HG03469 (cell line): ENCODE results near the gene TTC27.
A peak's percentile ranks its signal among the peaks of the same experiment; 100 is the strongest.

ENCODE experiments used
- ATAC-seq: cut with Tn5 transposase; IDR thresholded peaks from one replicate; pipeline ENCODE4 v1.9.1; 2021; ENCODE audit warnings: mild to moderate bottlenecking, moderate library complexity, moderate number of reproducible peaks; ENCODE audit not compliant: unreplicated experiment

Gene TTC27

GRCh38 chr2:32666704-32667103 is 38.9 kb downstream of the TTC27 start:
- no peak for ATAC-seq

GRCh38 chr2:32668254-32668653 is 40.4 kb downstream of the TTC27 start:
- ATAC-seq, result no peak

DNA sequence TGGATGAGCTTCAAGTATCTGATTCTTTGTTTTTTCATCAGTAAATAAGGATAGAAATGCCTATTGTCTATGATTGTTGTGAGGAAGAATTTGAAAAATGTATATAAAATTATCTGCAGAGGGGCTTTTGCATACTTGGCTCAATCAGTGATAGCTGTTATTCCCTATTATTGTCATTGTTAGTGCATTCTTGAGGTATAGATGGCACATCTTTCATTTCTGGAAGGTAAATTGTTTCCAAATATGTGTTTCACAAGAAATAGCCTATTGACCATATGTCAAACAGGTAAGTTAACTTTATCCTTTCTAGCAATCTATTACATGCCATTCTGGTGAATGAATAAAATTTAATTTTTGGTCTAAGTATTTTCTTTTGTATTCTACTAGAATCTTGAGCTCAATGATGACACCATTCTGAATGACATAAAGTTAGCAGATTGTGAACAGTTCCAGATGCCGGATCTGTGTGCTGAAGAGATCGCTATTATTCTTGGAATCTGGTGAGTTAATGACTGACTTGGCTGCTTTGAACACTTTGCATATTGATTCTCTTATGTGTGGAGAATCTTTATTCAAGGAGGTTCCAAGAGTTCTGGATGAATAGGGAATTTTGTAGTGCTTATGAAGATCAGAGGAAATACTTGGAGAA is 44.2 kb downstream of the TTC27 start:
- no peak for ATAC-seq

DNA sequence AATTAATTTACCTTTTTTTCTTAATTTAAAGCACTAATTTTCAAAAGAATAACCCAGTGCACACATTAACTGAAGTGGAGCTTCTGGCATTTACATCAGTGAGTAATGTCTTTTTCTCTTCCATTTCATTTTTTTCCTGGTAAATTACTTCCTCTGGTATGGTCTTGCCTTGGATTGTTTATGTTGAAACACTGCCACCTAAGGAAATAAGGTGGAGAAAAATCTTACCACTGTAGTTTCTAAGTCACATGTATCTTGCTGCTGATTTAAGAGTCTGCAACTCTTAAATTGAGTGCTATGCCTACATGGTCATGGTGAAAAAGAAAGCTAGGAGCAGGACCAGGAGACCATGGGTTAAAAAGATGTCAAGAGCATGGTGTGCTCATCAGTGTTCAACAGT is 51.0 kb downstream of the TTC27 start:
- ATAC-seq, result no peak

GRCh38 chr2:32680942-32681341 is 53.1 kb downstream of the TTC27 start:
- ATAC-seq, result no peak

DNA sequence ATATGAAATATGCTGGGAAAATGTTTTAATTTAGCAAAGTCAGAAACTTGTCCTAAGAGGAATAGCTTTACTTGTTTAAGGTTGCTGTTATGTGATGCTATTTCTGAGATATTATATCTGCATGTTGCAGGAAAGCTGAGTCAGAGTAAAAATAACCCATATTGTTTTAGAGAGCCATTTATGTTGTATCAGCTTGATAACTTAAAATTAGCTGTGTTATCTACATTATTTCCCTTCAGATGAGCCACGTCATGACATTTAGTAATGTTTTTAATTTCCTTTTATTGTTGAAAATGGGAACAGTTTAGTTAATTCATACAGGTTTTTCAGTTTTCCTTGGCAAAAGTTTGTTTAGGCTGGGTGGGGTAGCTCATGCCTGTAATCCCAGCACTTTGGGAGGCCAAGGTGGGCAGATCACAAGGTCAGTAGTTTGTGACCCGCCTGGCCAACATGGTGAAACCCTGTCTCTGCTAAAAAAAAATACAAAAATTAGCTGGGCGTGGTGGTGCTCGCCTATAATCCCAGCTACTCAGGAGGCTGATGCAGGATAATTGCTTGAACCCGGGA is 55.8 kb downstream of the TTC27 start:
- no peak for ATAC-seq

DNA sequence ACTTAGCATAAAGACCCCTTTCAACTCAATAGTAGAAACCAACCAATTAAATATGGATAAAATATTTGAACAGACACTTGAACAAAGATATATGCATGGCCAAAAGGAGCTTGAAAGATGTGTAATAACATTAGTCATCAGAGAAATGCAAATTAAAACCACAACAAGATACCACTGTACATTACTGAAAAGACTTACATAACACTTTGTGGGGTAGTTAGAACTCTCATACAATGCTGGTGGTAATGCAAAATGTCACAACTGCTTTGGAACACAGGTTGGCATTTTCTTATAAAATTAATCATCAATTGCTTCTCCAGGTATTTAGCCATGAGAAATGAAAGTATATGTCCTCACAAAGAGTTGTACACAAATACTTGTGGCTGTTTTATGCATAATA is 60.7 kb downstream of the TTC27 start:
- no peak for ATAC-seq

DNA sequence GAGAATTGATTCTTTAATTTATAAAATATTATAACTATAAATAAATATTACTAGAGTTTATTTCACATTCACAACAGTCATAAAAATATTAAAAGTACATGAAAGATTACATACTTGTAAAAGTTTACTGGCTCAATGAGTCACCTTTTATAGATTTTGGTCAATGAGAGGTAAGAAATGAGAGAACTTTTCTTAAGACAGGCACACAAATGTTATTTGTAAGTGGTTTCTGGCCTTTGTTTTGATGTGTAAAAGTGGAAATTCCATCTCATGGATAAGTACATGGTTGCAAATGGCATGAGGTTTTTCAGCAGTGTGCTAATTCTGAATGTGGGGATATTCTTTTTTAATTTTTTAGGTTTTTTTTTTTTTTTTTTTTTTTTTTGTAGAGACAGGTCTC is 63.8 kb downstream of the TTC27 start:
- ATAC-seq, result no peak

- ATAC-seq, result no peak
These were observed 68.6 kb downstream of the TTC27 start for GRCh38 chr2:32696439-32696838.

DNA sequence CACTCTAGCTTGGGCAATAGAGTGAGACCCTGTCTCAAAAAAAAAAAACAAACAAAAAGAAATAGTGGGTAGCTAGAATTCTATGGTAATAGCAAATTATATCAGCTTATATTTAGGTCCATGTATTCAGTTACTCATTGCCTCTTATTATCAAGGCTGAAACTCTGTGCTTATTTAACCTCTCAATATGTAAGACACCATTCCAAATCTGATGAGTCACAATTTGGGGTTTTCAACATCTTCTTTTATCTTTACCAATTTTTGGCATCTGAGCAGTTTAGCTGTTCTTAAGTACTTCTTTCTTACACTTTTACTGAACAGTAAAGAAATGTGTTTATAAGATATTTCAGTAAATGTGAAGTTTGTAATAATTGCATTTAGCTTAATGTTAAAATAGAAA is 69.3 kb downstream of the TTC27 start:
- no peak for ATAC-seq

DNA sequence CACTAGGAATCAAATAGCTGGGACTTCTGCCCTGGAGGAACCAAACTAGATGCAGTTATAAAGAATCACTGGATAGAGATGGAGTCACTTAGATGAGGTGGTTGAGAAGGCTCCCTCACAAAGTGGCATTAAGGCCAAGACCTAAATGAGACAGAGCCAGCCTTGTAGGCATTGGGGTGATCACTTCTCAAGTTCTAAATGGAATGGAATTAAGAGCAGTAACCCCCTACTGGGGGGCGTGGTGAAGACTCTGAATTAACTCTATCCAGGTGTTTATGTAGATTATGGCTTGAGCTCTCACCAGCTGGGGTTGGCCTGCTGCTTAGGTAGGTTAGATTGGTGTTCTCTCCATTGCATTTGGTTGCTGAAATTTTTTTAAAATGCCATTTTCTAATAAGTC is 71.3 kb downstream of the TTC27 start:
- no peak for ATAC-seq

DNA sequence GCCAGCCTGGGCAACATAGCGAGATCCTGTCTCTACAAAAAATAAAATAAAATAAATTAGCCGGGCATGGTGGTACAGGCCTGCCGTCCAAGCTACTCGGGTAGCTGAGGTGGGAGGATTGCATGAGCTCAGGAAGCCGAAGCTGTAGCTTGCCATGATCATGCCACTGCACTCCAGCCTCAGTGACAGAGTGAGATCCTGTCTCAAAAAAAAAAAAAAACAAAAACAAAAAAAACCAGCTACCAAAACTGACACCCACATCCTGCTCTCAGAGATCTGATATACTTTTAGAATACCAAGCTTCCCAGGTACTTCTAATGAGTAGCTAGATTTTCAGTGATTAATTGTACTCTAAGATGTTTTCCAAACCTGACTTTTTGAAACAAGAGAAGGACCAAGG is 74.0 kb downstream of the TTC27 start:
- ATAC-seq, result no peak

GRCh38 chr2:32702303-32703064 is 74.6 kb downstream of the TTC27 start:
- ATAC-seq, result no peak

DNA sequence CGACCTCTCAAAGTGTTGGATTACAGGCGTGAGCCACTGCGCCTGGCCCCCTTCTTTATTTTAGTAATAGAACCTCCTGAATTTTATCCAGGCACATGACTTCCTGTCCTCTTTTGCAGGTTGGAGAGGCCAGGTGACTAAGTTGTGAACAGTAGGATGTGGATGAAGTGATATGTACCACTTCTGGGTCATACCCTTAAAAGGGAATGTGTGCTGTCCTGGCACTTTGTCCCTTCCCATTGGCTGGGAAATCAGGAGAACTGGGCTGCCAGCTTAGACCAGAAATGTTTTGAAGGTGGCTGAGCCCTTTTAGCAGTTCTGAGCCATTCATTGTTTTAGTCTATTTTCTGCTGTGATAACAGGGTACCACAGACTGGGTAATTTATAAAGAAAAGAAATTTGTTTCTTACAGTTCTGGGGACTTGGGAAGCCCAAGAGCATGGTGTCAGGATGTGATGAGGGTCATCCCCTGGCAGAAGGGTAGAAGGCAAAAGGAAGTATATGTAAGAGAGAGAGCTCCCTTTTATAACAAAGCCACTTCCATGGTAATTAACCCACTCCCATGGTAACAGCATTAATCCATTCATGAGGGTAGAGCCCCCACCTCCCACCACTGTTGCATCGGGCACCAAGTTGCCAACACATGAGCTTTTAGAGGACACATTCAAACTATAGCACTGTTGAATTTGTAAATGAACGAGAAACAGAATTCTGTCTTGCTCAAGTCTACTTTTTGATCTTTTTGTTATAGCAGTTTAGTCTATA is 79.1 kb downstream of the TTC27 start:
- no peak for ATAC-seq

- no peak for ATAC-seq
These were observed 83.4 kb downstream of the TTC27 start for GRCh38 chr2:32711219-32711618.

GRCh38 chr2:32711908-32712501 is 84.2 kb downstream of the TTC27 start:
- ATAC-seq, result no peak

DNA sequence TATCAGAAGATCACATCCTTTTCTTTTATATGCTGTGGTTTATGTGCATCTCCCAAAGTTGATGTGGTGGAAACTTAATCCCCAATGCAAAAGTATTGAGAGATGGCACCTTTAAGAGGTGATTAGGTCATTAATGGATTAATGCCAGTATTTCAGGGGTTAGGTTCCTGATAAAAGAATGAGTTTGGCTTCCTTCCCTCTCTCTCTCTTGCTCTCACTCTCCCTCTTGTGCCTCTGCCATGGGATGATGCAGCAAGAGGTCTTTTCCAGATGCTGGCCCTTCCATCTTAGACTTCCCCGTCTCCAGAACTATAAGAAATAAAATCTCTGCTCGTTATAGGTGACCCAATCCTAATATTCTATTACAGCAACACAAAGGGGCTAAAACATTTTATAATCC is 85.0 kb downstream of the TTC27 start:
- no peak for ATAC-seq

DNA sequence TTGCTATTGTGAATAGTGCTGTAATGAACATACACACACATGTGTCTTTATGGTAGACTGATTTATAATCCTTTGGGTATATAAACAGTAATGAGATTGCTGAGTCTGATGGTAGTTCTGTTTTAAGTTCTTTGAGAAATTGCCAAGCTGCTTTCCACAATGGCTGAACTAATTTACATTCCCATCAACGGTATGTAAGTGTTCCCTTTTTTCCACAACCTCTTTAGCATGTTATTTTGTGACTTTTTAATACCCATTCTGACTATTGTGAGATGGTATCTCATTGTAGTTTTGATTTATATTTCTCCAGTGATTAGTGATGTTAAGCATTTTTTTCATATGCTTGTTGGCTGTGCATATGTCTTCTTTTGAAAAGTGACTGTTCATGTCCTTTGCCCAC is 86.7 kb downstream of the TTC27 start:
- no peak for ATAC-seq

DNA sequence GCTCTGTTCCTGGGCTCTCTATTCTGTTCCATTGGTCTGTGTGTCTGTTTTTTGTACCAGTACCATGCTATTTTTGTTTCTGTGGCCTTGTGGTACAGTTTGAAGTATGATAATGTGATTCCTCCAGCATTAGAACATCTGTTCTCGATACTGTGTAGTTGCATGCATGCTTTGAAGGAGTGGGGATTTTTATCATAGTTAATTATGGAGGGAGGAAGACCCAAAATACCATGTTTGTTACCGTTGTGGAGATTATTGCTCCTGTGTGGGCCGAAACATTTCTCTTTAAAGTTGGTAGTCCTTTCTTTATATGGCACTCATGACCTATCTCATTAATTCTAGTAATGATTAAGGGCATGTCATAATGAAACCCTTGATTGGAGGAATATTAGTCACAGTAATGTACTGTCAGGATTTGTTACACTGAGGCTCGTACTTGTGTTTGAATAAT is 87.6 kb downstream of the TTC27 start:
- ATAC-seq, result peak; percentile 86

GRCh38 chr2:32715981-32716380 is 88.1 kb downstream of the TTC27 start:
- no peak for ATAC-seq

- ATAC-seq, result no peak
These were observed 88.7 kb downstream of the TTC27 start for GRCh38 chr2:32716598-32716997.
